Mammary epithelial cell (primary cell): ENCODE measurements around the gene HOXA10.

Experiments
- CTCF ChIP-seq, 2 donors: IDR thresholded peaks in 1 of 2; conservative IDR thresholded peaks in 1 of 2; 2 replicates each; pipeline ENCODE4 v1.5.1; 2011 to 2012; ENCODE audit warnings: inconsistent platforms in 2 of 2, low read length in 2 of 2, mild to moderate bottlenecking in 2 of 2, control low read depth in 1 of 2, low read depth in 1 of 2; ENCODE audit not compliant: insufficient read depth in 1 of 2; ENCODE audit errors: extremely low read depth in 1 of 2
- EZH2 ChIP-seq: IDR thresholded peaks from 2 replicates; pipeline ENCODE4 v1.6.1; 2012; ENCODE audit warnings: low read length, inconsistent platforms, borderline replicate concordance

GRCh38 chr7:27148756-27149641, 25.1 kb downstream of the HOXA10 start:
- TF ChIP-seq CTCF (conservative IDR thresholded peaks at IDR 0.05 in 1 of 2, IDR thresholded peaks at IDR 0.05 in 1 of 2; ENCODE audit: extremely low read depth in 1 of 2, insufficient read depth in 1 of 2, low read depth in 1 of 2, low read length in 2 of 2) (no peak), EZH2 (no peak)
